Inflammatory macrophage treated with lipopolysaccharide for 4 hours (primary cell): ENCODE results near the gene AMZ1.

Source experiments
- DNase-seq: peaks from one replicate; pipeline ENCODE4 v3.0.0-alpha.2; 2020

Gene AMZ1

DNA sequence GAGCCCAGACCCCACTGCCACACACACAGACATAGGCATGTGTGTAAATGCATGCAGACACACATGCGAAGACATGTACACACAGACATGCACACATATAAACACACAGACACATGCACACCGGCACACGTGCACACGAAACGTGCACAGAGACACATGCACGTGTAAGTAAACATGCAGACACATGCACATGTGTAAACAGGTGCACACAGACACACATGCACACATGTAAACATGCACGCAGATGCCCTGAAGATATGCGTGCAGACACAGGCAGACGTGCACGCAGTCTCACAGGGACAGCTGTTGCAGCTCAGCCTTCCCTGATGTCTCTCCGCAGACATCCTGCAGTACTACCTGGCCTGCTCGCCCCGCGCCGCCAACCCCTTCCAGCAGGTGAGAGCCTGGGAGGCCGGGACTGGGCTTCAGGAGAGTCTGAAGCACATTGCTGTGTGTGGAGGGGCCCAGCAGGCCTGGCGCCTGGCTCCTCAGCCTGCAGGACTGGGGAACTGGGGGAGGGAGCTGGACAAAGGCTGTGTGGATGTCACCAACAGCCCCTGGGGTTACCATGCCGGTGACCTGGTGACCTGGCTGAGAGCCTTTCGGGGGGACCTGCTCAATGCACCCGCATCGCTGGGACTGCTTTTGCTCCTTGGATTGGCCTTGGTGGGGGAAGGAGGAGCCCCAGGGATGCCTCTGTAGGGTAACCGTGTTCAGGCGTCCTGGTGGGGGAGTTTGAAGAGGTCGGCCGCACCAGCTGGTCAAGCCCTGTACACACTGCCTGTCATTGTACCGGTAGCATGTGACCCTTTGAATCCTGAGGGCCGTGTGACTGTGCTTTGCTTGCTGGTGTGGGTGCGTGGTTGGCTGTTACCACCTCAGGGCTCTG lies 35.9 kb upstream of the AMZ1 start:
- DNase-seq: no peak

DNA sequence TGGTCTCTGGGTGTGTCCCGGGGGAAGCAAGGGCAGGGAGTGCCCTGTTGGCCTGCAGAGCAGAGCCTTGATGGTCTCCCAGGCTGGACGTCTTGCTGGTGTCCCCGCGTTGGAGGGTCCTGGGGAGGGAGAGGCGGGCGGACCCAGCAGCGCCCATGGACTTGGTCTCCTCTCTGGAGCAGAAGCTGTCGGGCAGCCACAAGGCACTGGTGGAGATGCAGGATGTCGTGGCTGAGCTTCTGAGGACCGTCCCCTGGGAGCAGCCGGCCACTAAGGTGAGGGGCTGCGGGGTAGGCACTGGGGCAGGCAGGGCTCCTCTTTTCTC lies 35.3 kb upstream of the AMZ1 start:
- DNase-seq: no peak

DNA sequence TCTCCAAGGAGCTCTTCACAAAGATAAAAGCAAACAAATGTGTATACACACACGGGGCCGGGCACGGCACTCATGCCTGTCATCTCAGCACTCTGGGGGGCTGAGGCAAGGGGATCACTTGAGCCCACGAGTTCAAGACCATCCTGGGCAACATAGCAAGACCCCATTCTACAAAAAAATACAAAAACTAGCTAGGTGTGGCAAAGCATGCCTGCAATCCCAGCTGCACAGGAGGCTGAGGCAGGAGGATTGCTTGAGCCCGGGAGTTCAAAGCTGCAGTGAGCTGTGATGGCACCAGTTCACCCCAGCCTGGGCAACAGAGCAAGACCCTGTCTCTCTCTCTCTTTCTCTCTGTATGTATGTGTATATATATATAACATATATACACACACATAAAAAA lies 33.9 kb upstream of the AMZ1 start:
- DNase-seq: no peak

DNA sequence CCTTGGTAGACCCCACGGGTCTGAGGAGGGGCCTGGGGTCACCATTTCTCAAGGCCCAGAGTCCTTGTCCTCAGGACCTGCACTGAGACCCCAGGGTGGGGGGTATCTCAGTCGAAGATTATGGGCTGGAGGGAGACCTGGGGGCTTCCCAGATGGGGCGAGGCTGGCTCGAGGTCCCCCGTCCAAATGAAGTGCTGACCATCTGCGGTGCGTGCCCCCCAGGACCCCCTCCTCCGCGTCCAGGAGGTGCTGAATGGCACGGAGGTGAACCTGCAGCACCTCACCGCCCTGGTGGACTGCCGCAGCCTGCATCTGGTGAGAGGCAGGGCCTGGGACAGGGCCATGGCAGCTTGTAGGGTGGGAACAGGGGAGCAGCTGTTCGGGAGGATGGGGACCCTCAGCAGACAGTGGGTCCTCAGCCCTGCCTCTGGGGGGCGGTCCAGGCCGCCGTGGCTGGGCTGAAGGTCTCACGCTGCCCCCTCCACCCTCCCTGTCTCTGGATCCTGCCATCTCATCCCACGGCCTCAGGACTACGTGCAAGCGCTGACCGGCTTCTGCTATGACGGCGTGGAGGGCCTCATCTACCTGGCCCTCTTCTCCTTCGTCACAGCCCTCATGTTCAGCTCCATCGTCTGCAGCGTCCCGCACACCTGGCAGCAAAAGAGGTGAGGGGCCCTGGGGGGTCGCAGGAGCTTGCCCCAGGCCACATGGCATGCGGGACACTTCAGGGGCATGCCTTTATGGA lies 32.0 kb upstream of the AMZ1 start:
- DNase-seq: no peak

DNA sequence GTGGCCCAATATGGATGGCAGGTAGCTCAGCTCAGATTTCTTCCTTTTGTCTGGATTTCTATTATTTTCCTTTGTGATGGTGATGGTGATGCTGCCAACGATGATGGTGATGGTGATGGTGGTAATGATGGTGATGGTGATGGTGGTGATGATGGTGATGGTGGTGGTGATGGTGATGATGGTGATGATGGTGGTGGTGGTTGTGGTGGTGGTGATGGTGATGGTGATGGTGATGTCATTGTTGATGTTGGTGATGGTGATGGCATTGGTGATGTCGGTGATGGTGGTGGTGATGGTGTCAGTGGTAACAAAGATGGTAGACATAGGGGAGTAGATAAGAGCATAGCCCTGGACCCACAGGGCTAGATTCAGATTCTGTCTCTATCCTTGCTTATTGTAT lies 30.8 kb upstream of the AMZ1 start:
- DNase-seq: no peak

DNA sequence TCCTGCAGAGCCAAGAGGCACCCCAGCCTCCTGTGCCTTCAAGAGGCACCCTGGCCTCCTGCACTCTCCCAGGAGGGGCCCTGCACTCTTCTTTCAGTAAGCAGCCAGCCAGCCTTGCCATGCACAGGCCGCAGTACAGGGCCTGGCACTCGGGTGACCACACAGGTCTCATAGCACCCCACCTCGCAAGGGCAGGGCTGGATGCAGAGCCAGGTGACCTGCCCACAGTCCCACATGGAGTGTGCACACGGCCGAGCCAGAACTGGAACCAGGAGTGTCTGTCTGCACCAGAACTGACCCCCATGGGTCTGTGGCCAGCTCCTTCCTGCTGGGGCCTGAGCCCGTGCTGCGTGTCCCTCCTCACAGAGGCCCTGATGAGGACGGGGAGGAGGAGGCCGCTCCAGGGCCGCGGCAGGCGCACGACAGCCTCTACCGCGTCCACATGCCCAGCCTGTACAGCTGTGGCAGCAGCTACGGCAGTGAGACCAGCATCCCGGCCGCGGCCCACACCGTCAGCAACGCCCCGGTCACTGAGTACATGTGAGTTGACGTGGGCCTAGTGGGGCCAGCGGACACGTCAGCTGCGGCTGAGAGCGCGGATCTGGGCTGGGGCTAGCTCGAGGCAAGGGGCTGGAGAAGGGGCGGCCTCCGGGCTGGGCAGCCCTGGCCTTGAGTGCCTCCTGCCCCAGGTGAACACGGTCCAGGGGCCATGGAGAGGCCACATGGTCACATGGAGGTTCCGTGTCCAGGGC lies 29.9 kb upstream of the AMZ1 start:
- no peak for DNase-seq

DNA sequence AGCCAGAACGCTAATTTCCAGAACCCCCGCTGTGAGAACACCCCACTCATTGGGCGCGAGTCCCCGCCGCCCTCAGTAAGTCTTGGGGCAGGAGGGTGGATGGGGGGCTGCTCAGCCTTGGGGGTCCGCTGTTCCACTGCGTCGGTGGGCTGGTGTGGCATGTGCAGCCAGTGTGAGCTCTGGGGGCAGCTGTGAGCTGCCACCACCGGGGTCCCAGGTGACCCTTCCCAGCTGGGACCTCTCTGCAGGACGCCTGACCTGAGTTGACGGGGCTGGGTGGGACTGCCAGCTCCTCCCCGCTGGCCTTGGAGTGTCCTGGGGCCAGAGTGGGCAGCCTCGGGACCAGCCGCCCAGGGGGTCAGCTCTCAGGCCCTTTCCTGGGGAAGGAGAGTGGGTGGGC lies 29.1 kb upstream of the AMZ1 start:
- no peak for DNase-seq

DNA sequence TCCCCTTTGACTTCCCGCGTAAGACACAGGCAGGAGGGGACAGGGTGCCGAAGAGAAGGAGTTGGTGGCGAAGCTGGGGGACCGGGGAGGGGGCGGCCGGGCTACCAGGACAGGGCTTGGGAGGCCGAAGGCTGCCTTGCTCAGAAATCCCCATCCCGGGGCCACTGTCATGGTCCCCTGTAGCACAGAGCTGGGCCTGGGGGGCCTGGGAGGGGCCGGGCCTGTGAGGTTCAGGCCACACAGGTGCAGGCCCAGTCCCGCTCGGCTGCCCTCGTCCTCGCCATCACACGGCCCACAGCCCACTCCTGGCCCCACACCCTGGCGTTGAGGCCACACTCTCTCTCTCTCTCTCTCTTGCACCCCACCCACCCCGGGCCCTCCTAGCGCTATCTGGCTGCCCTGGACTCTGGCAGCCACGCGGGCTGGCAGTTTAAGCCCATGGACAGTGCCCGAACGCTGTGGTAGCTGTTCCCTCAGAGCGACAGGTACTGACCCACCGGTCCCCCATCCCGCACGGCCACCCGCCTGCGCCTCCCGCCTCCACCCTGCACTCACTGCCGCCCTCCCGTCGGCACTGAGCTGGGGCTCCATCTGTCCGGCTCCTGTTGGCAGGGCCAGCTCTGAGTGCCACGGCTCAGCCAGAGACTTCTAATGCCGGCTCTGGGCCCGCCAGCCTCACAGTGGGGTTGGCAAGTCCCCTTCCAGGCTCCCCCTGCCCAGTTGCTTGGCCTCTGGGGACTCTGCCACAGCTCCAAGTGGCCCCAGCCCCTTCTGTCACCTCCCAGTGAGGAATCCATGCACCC lies 28.2 kb upstream of the AMZ1 start:
- DNase-seq: no peak

DNA sequence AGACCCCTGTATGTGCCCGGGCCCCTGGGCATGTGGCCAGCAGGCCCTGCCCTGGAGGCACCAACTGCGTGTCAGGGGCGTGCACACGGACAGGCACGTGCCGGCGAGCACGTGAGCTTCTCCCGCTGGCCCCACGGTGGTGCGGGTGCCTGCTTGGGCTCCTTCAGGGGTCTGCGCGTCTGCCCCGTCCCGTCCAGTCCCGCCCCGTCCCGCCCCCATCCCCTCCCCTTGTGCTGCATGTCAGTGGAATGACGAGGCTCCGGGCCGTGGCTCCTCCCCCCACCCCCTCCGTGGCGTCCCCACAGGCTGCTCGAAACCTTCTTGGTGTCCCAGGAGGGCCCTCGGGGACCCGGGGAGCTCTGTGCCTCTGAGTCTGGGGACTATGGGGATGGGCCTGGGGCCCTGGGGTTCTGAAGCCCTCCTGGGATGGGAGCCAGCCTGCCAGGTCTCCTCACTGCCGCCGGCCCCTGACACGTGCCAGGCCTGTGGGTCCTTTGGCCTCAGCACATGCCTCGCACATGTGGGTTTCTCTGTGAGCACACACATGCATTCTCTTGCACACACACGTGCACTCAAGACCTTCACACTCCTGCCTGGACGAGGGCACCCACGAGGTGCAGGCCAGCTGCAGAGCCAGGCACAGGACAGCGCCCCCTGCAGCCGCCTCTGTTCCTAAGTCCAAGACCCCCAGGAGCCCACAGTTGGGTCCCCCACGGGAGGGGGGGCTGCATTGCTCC lies 27.5 kb upstream of the AMZ1 start:
- DNase-seq: no peak

DNA sequence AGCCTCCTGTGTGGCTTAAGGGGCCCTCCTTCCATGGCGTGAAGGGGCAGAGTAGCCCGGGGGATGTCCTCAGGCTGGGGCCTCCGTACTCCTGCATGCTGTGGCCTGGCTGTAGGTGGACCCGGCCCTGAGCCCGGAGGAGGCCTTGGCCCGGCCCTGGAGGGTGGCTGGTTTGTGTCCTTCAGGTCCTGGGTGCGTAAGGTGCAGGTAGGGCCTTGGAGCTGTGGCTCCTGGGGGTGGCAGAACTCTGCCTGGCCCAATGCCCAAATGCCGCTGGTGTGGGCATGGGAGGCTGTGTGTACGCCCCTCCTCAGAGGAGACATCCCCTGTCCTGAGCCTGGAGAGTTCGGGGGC lies 26.9 kb upstream of the AMZ1 start:
- DNase-seq: no peak

DNA sequence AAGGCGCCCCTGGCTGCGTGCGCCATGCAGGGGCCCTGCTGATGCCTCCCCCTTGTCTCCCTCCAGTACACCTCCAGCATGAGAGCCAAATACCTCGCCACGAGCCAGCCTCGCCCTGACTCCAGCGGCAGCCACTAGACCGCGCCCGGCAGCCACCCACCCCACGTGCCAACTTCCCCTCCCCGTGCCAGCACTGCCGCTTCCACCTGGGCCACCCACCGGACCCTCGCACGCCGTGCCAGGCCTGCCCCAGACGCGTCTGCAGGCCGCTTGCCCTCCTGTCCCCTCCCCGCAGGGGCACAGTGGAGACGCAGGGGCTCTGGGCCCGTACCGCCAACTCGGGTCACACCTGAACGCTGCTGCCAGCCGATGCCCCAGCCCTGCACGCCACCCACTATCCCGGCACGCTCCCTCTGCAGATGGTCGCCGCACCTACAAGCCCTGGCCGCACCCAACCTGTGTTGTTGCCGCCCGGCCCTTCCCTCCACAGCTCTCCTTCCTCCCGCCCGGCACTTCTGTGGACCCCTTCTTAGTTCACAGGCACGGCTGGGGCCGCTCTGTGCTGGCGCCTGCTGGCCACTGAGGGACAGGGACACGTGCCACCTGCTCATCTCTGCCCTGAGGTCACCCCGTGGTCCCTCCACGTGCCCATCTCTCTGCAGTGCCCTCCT lies 26.3 kb upstream of the AMZ1 start:
- no peak for DNase-seq

DNA sequence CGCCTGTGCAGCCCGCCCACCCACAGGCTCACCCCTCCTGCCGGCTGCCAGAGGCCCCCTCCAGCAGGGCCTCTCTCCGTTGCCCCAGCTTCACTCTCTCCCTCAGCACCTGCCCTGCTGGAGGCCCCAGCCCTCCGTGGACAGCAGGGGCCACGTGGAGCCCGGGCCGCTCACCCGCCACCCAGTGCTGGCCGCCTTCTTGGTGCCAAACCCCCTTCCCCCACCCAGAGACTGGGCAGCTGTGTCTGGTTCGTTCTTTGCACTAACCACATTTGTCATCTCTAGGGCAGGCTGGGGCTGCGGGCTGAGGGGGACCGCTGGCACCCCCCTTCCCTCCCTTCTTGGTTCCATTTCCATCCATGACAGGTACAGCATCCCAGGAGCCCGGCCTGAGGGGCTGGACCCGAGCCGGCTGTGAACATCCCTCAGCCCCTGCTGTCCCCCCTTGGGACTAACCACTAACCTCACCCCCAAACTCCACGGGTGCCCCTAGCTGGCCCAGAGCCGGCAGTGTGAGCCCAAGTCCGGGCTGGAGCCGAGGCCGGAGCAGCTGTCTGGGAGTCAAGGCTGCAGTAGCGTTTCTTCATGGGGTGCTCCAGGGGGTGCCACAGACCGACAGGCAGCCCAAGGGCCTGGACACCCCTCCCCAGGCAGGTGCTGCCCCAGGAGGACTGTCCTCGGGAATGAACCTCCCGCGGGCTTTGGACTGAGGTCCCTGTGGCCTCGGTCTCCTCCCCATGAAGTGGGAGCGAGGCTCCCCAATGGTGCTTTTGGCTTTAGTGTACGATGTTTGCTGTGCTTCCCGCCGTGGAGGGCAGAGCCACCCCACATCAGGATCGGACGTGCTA lies 25.5 kb upstream of the AMZ1 start:
- DNase-seq: no peak

DNA sequence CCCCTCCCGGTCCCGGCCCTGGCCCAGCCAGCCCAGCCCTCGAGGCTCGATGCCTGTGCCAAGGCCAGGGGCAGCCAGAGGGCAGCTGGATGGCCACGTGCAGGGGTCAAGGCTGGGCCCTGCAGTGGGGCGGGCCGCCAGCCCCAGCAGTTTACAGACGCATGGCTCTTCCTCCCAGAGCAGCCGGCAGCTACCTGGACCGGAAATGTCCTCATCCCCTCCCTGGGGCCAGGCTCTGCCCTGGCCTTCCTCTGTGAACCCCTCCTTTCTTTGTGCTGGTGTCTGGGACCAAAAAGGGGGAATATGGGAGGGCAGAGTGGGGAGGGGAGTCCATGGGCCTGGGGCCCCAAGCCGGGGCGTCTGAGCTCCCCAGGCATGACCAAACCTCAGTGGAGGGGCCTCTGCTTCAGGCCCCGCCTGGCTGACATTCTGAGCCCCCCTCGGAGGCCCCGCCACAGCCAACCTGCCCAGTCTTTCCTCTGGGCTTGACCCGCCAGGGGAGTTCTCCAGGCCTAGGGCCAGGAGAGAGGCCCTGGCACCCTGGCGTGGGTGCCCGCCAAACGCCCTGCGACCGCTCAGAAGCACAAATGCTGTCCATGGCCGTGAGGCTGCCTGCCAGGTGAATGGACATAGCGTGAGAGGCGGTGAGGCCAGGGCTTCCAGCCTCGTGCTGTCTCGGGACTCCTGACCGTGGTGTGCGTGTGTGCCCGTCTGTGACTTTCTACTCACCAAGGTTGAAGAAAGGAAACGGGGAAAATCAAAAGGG lies 24.7 kb upstream of the AMZ1 start:
- DNase-seq: no peak

DNA sequence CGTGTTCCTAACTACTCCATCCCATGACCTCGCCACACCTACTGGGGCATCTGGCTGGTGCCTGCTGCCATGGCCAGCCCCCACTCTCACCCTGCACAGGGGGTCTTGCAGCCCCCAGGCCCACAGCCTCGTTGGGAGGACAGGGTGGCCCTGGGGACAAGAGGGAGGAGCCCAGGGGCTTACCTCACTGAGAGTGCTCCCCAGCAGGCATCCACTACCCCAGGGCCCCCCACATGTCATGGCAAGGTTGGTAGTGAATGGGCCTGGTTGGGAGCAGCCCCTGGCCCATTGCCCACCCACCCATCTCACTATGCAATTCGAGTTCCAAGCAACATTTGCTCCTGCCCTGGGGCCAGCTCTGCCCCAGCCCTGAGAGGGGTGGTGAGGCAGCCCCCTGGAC lies 24.0 kb upstream of the AMZ1 start:
- DNase-seq: no peak

DNA sequence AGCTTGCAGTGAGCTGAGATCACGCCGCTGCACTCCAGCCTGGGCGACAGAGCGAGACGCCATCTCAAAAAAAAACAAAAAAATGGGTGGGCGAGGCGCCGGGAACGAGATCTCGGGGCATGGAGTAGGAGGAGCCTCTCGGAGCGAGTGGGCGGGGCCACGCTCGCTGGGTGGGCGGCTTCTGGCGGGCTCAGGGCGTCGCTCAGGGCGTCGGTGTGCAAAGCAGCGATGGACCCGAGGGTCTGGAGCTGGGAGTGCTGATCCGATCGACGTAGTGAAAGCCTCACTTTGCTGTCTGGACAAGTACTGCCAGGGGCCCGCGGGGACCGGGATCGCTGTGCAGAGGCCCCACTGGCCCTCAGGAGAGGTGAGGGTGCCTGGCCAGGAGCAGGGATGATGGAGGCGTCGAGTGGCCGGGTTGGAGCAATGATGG lies 22.6 kb upstream of the AMZ1 start:
- DNase-seq: no peak

DNA sequence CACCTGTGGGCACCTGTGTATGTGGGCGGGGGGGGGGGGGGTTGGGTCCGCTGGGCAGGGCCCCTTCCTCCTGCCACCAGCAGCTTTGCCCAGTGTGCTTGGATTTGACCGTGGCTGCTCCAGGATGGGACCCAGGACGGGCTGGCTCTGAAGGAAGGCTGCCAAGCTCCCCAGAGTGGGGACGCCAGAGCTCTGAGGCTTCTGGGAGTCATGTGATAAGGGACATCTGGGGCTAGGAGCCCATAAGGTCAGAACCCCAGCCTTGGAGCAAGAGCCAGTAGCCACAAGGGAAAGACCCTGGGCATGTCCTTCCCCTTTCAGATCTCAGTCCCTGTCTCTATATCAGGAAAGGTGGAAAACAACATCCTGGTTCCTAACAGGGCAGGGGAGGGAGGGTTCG lies 21.8 kb upstream of the AMZ1 start:
- peak; percentile 11 for DNase-seq

DNA sequence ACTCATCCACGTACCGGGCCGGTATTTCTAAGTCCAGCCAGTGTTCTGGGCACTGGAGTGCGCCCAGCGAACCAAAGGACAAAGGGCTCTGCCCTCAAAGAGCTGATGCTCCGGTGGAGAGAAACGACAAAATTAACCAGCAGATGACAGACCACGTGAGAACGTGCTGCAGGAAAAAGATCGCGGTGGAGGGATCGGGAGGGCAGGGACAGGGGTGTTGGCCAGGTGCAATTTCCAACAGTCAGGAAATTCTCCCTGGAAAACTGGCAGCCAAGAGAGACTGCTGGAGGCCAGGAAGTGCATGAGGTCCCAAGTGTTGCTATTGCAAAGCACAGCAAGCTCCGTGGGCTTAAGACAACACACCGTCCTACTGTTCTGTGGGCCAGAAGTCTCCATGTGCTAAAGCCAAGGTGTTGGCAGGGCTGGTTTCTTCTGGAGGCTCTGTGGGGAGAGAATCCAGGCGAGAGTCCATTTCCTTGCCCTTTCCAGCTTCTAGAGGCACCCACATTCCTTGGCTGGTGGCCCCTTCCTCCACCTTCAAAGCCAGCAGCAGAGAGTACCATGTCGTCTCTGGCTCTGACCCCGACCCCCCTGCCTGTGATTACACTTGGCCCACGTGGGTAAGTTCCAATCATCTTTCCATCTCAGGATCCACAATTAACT lies 21.3 kb upstream of the AMZ1 start:
- DNase-seq: no peak

DNA sequence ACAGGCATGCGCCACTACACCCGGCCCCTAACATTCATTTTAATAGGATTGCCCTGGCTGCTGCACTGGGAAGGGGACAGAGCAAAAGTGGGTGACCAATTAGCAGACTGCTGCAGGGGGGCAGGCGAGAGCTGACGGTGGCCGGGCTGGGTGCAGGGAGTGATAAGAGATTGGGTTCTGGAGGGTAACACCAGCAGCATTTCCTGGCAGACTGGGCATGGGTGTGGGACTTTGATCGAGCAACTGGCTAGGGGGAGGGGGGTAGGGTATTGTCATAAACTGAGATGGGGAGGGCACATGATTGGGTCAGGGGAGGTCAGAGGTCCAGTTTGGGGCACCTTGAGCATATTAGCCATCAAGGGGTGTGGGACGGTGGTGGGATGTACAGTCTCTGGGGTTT lies 20.2 kb upstream of the AMZ1 start:
- DNase-seq: no peak

DNA sequence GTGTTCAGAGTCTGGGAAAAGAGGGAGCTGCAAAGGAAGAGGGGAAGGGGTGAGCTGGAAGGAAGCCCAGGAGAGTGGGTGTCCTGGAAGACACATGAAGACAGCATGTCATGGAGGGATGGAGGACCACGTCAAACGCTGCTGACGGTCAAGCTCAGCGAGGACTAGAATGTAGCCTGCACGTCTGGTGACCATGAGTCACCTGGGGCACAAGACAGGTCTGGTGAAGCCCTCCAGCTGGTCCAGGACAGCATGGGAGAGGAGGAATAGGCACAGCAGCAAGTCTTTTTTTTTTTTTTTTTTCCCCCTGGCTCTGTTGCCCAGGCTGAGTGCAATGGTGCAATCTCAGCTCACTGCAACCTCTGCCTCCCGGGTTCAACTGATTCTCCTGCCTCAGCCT lies 19.6 kb upstream of the AMZ1 start:
- no peak for DNase-seq
